Measurements from ENCODE around the gene PYCR2. TPM values are rescaled to one million over a fixed set of nuclear protein-coding genes. Genes with fewer than 3 reads are reported as not detected.

PYCR2 gene
- total and polyA plus RNA-seq, 10 of the 15 experiments (the other 5 are each of a cell fraction or from before 2014, with no cell fraction given), result 1.7 to 81.8 (median 54.9) TPM

DNA sequence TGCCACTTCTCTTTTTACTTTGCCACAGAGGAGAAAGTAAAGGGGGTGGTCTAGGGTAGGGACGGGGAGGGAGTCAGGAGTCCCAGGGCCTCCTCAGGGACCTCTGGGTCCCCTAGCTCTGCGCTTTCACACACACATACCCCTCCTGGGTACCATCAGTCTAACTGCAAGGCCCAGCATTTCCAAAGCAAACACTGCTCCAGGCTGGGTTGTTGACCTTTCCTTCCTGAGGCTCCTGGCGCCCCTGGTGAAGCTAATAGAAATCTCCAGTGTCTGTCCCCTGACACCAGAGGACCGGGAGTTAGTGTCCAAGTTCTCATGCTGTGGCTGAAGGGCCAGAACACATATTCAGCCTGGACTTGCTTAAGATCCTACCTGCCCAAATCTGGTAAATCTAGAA is 45.8 kb downstream of the PYCR2 start:
- H3K27me3 ChIP-seq (replicated peaks in 1 of 2; ENCODE audit: control insufficient read depth in 2 of 2, insufficient read depth in 2 of 2, low read length in 1 of 2), result no peaks in the 10 kb centered on the region
- ChIA-PET CTCF (interaction anchor here (0.6 to 1.8 kb wide), 8 partner anchors 19 to 825 kb away, joined by 3 to 6 read pairs (median 3); no protein-coding TSS in a partner anchor), SMC1A (ENCODE audit: uncharacterized antibody, unreplicated experiment) (interaction anchor here (5.1 kb wide), 1 partner anchor 100 kb away, joined by 29 read pairs; the partner anchor contains the start of gene SRP9), POLR2A (interaction anchor here (0.9 to 1.4 kb wide), 2 partner anchors 13 to 19 kb away, joined by 3 read pairs; no protein-coding TSS in a partner anchor), RAD21 (ENCODE audit: unreplicated experiment) (interaction anchor here (0.8 to 1.0 kb wide), 2 partner anchors 12 to 30 kb away, joined by 3 read pairs; no protein-coding TSS in a partner anchor)
- H3K36me3 ChIP-seq (ENCODE audit: control insufficient read depth in 2 of 2, insufficient read depth in 2 of 2, low read length in 1 of 2), result peaks cover 2 to 4% of the 10 kb centered on the region in 2 experiments; a peak in 3 of 4 replicates
- WGBS (ENCODE audit: insufficient coverage, insufficient replicate concordance, low lambda C conversion rate, missing lambda C conversion rate), result 70% methylated on average over 4 of the region's 4 CpGs
- in situ Hi-C loops (cut with MboI), result no loop called here
- DNase-seq (ENCODE audit: low read depth, low spot score), result no peak
- no peak overlapping the region; the same call in 1 of the 2 replicates for H3K4me2 ChIP-seq (ENCODE audit: control insufficient read depth, insufficient read depth)
- H3K4me1 ChIP-seq (ENCODE audit: control insufficient read depth, insufficient read depth, low read length), result peaks cover 25% of the 10 kb centered on the region
- H3K9me3 ChIP-seq (replicated peaks; ENCODE audit: control insufficient read depth, insufficient read depth, low read length), result no peaks in the 10 kb centered on the region
- no peak for ATAC-seq
- H3K27ac ChIP-seq (ENCODE audit: control insufficient read depth, insufficient read depth), result no peak overlapping the region
- H2AFZ ChIP-seq (ENCODE audit: control insufficient read depth, low read depth, low read length), result no peak overlapping the region
- no peak for FAIRE-seq
- H3K4me3 ChIP-seq, result no peak overlapping the region
- no TSS peak for BruUV-seq (replicated peaks)
- H4K20me1 ChIP-seq (ENCODE audit: control insufficient read depth, insufficient read depth), result 0 out of 2 replicates have a peak, but pooled peaks cover 3% of the 10 kb centered on the region
- intact Hi-C loops (cut with micrococcal nuclease; ENCODE audit: unreplicated experiment), result no loop called here
- no peak overlapping the region for H3K9ac ChIP-seq (ENCODE audit: control insufficient read depth, insufficient read depth, low read length)
- peaks cover 30% of the 10 kb centered on the region for H3K79me2 ChIP-seq (ENCODE audit: control insufficient read depth, insufficient read depth, low read length)
- TF ChIP-seq CHD4 (IDR thresholded peaks at IDR 0.05) (no peak), SIN3A (IDR thresholded peaks at IDR 0.05; ENCODE audit: low read depth, low read length) (no peak), CHD2 (IDR thresholded peaks at IDR 0.05; ENCODE audit: borderline replicate concordance, low read depth, low read length) (no peak), ESRRA (IDR thresholded peaks at IDR 0.05; ENCODE audit: low read length) (no peak), SRF (IDR thresholded peaks at IDR 0.05; ENCODE audit: low read depth in 2 of 2, low read length in 2 of 2) (no peak), POLR2A (IDR thresholded peaks at IDR 0.05; ENCODE audit: low read depth, low read length) (no peak), SMARCA5 (IDR thresholded peaks at IDR 0.05) (no peak), MTA2 (IDR thresholded peaks at IDR 0.05; ENCODE audit: low read depth) (no peak), RUNX3 (IDR thresholded peaks at IDR 0.05; ENCODE audit: low read length) (no peak), NFYB (IDR thresholded peaks at IDR 0.05; ENCODE audit: insufficient read depth, low read depth, low read length) (no peak), YBX1 (IDR thresholded peaks at IDR 0.05) (no peak), NR2C1 (IDR thresholded peaks at IDR 0.05) (no peak), SUPT20H (IDR thresholded peaks at IDR 0.05; ENCODE audit: borderline replicate concordance, control insufficient read depth, low read depth, low read length) (no peak)
- TF ChIP-seq, protein P1, sequence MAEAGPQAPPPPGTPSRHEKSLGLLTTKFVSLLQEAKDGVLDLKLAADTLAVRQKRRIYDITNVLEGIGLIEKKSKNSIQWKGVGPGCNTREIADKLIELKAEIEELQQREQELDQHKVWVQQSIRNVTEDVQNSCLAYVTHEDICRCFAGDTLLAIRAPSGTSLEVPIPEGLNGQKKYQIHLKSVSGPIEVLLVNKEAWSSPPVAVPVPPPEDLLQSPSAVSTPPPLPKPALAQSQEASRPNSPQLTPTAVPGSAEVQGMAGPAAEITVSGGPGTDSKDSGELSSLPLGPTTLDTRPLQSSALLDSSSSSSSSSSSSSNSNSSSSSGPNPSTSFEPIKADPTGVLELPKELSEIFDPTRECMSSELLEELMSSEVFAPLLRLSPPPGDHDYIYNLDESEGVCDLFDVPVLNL (IDR thresholded peaks at IDR 0.05; ENCODE audit: low read depth, low read length), result no peak
- TF ChIP-seq, protein P2, sequence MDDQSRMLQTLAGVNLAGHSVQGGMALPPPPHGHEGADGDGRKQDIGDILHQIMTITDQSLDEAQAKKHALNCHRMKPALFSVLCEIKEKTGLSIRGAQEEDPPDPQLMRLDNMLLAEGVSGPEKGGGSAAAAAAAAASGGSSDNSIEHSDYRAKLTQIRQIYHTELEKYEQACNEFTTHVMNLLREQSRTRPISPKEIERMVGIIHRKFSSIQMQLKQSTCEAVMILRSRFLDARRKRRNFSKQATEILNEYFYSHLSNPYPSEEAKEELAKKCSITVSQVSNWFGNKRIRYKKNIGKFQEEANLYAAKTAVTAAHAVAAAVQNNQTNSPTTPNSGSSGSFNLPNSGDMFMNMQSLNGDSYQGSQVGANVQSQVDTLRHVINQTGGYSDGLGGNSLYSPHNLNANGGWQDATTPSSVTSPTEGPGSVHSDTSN (IDR thresholded peaks at IDR 0.05; ENCODE audit: insufficient replicate concordance, low read depth, low read length), result no peak
- TF ChIP-seq, protein P3, sequence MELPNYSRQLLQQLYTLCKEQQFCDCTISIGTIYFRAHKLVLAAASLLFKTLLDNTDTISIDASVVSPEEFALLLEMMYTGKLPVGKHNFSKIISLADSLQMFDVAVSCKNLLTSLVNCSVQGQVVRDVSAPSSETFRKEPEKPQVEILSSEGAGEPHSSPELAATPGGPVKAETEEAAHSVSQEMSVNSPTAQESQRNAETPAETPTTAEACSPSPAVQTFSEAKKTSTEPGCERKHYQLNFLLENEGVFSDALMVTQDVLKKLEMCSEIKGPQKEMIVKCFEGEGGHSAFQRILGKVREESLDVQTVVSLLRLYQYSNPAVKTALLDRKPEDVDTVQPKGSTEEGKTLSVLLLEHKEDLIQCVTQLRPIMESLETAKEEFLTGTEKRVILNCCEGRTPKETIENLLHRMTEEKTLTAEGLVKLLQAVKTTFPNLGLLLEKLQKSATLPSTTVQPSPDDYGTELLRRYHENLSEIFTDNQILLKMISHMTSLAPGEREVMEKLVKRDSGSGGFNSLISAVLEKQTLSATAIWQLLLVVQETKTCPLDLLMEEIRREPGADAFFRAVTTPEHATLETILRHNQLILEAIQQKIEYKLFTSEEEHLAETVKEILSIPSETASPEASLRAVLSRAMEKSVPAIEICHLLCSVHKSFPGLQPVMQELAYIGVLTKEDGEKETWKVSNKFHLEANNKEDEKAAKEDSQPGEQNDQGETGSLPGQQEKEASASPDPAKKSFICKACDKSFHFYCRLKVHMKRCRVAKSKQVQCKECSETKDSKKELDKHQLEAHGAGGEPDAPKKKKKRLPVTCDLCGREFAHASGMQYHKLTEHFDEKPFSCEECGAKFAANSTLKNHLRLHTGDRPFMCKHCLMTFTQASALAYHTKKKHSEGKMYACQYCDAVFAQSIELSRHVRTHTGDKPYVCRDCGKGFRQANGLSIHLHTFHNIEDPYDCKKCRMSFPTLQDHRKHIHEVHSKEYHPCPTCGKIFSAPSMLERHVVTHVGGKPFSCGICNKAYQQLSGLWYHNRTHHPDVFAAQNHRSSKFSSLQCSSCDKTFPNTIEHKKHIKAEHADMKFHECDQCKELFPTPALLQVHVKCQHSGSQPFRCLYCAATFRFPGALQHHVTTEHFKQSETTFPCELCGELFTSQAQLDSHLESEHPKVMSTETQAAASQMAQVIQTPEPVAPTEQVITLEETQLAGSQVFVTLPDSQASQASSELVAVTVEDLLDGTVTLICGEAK (IDR thresholded peaks at IDR 0.05; ENCODE audit: borderline replicate concordance), result no peak
- TF ChIP-seq, protein P4, sequence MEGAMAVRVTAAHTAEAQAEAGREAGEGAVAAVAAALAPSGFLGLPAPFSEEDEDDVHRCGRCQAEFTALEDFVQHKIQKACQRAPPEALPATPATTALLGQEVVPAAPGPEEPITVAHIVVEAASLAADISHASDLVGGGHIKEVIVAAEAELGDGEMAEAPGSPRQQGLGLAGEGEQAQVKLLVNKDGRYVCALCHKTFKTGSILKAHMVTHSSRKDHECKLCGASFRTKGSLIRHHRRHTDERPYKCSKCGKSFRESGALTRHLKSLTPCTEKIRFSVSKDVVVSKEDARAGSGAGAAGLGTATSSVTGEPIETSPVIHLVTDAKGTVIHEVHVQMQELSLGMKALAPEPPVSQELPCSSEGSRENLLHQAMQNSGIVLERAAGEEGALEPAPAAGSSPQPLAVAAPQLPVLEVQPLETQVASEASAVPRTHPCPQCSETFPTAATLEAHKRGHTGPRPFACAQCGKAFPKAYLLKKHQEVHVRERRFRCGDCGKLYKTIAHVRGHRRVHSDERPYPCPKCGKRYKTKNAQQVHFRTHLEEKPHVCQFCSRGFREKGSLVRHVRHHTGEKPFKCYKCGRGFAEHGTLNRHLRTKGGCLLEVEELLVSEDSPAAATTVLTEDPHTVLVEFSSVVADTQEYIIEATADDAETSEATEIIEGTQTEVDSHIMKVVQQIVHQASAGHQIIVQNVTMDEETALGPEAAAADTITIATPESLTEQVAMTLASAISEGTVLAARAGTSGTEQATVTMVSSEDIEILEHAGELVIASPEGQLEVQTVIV (IDR thresholded peaks at IDR 0.05; ENCODE audit: borderline replicate concordance, partially characterized antibody), result no peak
